GM12865 (cell line): ENCODE results near the gene CTDP1.

Source experiments
- DNase-seq: peaks from one replicate; pipeline ENCODE4 v3.0.0; 2010; ENCODE audit warnings: low read depth
- H3K4me3 ChIP-seq: 2 replicates; pipeline ENCODE4 v1.5.1; 2011; ENCODE audit warnings: mild to moderate bottlenecking, low read depth, low read length, control low read depth
- CTCF ChIP-seq: IDR thresholded peaks from 2 replicates; pipeline ENCODE4 v1.5.1; 2011; ENCODE audit warnings: low read length, control low read depth, low read depth, inconsistent platforms; ENCODE audit not compliant: insufficient read depth; ENCODE audit errors: missing control alignments

The CTDP1 gene

DNA sequence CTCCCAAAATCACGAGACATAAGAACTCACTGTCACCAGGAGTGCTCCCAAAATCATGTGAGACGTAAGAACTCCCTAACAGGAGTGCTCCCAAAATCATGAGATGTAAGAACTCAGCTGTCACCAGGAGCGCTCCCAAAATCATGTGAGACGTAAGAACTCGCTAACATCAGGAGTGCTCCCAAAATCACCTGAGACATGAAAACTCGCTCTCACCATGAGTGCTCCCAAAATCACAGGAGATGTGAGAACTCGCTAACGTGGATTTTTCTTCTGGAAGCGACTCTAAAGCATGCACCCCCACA is 53.1 kb downstream of the CTDP1 start:
- TF ChIP-seq CTCF: no peak
- DNase-seq: no peak
- H3K4me3 ChIP-seq: no peak overlapping the region

DNA sequence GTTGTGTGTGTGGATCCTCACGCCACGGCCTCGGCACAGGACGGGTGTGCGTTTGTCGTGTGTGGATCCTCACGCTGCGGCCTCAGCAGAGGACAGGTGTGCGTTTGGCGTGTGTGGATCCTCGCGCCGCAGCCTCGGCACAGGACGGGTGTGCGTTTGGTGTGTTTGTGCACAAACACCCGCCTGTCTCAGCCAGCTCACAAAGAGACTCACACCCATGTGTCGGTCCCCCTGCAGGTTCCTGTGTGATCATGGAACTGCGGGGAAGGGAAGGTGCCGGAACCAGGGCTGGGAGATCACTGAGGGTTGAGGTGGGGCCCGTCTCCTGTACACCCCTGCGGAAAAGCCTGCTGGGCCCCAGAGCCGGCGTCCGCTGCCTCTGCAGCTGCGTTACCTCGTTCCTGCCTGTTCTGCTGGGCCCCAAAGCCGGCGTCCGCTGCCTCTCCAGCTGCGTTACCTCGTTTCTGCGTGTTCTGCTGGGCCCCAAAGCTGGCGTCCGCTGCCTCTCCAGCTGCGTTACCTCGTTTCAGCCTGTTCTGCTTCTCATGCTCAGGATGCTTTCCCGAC is 53.6 kb downstream of the CTDP1 start:
- no peak for DNase-seq
- TF ChIP-seq CTCF: no peak
- H3K4me3 ChIP-seq: no peak overlapping the region

DNA sequence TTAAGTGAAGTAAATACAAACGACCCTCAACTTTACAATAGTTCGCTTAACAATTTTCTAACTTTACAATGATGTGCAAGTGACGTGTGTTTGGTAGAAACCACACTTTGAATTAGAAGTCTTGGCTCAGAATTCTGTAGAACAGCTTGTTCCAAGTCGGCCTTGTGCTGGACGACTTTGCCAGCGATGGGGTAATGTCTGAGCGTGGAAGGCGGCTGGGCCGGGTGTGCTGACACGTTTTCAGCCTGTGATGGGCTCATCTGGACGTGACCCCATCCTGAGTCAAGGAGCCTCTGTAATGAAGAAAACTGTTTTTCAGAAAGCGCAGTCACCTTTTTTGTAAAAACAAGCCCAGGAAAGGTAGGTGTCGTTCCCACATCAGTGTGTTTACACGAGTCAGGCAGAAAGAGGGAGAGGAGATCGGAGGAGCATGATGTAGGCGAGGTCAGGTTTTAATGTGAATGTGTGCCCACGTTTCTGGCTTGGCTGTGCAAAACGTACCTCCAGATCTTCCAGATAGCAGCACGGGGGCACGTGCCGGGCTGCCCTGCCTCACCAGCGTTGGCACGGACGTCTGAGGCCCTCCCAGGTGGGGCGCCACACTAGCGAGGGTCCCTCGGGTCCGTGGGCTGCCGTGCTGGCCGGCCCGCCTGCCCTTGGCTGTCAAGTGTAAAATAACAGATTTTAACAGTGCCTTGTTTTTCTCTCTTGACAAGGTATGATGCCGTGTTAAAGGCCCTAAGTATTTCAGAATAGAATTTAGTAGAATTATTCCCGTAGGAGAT is 54.6 kb downstream of the CTDP1 start:
- DNase-seq: no peak
- no peak for TF ChIP-seq CTCF
- no peak overlapping the region for H3K4me3 ChIP-seq

- DNase-seq: no peak
- TF ChIP-seq CTCF: no peak
- H3K4me3 ChIP-seq: no peak overlapping the region
Observed at GRCh38 chr18:79735071-79735980, 55.7 kb downstream of the CTDP1 start.

- no peak for TF ChIP-seq CTCF
- no peak overlapping the region for H3K4me3 ChIP-seq
- no peak for DNase-seq
Observed at GRCh38 chr18:79736230-79736629, 56.6 kb downstream of the CTDP1 start.

GRCh38 chr18:79736846-79737245 is 57.2 kb downstream of the CTDP1 start:
- DNase-seq: no peak
- no peak overlapping the region for H3K4me3 ChIP-seq
- no peak for TF ChIP-seq CTCF
